SKM-1 treated with dmso at 0.1 percent for 144 hours (cell line): ENCODE measurements around the gene GRAP2.
"Not testable (repeated sequence)": the region's sequence is repeated elsewhere in the genome, so short reads cannot be mapped to it uniquely, and the experiment has no call there.

Experiments used
- DNase-seq: peaks from one replicate; lab custom pipeline; 2025; ENCODE audit not compliant: unreplicated experiment; lab: John Stamatoyannopoulos, UW

GRAP2 gene

DNA sequence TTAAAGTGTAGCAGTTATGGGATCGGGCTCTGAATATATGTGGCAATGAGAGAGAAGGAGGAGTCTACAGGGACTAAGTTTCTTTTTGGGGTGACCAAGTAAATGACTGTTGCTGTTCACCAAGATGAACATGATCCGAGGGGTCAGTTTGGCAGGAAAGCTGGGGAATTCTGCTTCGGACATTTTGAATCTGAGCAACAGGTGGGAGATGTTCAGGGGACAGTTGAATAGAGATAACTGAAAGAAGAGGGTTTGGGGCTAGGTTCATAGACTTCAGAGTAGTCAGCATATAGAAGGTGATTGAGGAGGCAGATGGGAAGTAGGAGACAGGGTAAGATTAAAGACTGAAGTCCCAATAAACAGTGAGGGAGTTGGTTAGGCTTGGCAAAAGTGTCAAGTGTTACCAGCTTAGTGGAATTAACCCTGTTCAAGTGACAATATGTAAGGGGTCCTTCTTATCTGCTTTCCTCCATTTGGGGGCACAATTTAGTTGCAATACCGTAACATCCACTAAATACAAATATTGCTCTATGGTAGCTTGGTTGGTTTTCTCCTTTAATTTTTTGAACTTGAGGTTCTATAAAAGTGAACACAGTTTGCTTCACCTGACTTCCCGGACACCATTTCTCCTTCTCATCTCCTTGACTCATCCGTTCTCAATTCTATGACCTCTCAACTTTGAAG is 4.4 kb upstream of the GRAP2 start:
- DNase-seq, result no peak

GRCh38 chr22:39897841-39898240 is 3.0 kb upstream of the GRAP2 start:
- no peak for DNase-seq

GRCh38 chr22:39898997-39899396 is 1.9 kb upstream of the GRAP2 start:
- DNase-seq, result peak; percentile 82

GRCh38 chr22:39901565-39902146 is 772 bp downstream of the GRAP2 start:
- no peak for DNase-seq

DNA sequence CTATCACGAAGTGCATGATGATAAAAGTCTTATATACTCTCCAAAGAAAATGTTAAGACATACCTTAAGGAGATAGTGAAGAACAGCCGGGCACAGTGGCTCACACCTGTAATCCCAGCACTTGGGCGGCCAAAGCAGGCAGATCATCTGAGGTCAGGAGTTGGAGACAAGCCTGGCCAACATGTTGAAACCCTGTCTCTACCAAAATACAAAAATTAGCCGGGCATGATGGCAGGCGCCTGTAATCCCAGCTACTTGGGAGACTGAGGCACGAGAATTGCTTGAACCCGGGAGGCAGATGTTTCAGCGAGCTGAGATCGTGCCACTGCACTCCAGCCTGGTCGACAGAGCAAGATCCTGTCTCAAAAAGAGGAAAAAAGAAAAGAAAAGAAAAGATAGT is 3.1 kb downstream of the GRAP2 start:
- not testable (repeated sequence) for DNase-seq

DNA sequence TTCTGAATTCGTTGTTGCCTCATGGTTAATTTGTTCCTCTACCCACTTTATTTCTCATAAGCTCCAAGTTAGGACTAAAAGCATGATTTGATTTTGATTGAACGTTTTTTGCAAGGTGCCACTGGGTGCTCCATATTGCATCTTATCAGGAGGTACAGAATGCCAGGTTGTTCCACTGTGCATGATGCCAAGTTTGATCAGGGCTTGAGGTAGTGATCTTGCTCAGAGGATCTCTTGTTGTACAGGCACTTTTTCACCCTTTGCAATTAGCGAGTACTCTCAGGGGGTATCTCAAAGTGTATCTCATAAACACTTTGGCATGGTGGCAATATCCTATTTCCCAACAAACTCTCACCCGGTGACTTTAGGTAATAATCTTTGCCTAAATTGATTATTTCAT is 4.0 kb downstream of the GRAP2 start:
- DNase-seq, result no peak

DNA sequence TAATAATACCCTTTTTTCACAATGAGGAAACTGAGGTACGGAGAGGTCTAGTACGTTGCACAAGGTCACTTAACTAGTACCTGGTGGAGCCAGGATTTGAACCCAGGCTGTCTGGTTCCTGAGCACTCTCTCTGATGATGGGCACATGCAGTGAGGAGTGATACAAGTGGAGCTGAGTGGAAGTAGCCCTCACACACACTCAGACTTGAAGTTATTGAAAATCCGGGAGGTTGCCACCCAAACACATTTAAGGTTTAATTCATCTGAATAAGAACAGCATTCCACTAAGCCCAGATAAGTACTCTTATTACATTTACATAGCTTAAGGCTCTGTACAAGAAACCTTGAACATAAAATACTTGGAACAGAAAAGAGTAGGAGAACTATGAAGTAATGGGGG is 4.8 kb downstream of the GRAP2 start:
- no peak for DNase-seq

DNA sequence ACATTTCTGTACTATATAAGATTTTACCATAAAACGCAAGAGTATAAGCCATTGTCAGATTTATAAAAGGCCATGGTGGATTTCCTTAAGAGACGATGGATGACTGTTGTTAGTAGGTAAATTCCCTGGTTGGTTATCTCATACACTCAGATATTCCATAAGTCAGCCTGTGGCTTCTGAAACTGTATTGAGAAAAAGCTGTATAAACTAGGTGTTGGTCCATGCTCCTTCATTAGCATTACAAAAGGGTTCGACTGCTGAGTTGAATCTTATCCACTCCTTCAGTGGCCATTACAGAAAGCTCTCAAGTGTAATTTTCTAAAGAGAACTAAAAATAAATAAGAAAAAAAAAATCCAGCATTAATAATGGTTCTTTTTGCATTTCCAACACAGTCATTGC is 5.3 kb downstream of the GRAP2 start:
- no peak for DNase-seq

DNA sequence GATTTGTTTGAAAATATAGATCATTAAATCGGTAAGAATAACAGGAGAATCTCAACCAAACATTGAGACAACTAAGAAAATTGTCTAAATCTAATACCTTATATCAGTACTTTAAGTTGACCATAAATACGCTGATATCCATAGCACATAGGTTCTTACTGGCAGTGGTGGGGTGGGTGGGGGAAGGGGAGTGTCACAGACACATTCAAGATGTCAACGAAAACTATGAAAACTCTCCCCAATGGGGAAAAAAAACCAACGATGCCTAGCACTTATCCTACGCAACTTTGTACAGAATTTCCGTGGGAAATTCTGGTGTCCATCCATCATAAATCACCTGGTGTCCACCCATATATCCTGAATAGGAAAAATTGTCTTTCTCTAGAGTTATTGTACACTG is 6.2 kb downstream of the GRAP2 start:
- DNase-seq, result no peak

DNA sequence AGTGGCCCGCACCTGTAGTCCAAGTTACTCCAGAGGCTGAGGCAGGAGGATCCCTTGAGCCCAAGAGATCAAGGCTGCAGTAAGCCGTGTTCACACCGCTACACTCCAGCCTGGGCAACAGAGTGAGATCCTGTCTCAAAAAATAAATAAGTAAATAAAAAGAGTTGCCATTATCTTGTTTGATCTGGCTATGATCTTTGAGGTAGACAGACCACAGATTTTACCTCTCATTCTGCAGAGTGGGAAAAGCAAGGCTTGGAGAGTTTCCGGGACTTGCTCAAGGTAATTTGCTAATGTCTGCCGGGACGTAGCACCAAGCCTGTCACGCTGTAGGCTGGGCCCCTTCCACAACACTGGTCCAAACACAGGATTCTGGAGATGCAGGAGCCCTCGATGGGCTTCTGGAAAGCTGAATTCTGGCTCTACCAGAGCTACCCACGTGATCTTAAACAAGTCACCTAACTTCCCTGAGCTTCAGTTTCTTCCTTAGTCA is 6.8 kb downstream of the GRAP2 start:
- DNase-seq, result no peak

DNA sequence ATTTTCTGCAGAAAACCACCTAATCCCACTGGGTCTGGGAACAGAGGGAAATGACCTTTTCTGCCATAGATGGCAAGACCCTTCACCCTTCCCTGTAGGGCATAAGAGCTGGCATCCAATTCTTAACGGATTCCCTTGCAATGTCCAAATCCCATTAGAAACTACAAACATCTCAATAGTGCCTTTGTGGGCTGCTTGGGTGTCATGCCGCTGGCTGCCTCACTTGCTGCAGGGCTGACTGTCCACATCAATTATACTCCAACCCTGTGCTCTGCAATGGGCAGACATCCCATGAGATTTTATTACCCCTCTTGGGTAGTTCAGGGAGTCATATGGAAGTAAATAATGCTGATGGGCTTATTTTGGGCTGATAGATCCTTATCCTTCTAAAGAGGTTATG is 7.3 kb downstream of the GRAP2 start:
- no peak for DNase-seq

GRCh38 chr22:39908737-39909136 is 7.9 kb downstream of the GRAP2 start:
- no peak for DNase-seq

GRCh38 chr22:39910876-39911613 is 10.2 kb downstream of the GRAP2 start:
- DNase-seq, result no peak

GRCh38 chr22:39913321-39913720 is 12.4 kb downstream of the GRAP2 start:
- no peak for DNase-seq

GRCh38 chr22:39913886-39914285 is 13.0 kb downstream of the GRAP2 start:
- no peak for DNase-seq

DNA sequence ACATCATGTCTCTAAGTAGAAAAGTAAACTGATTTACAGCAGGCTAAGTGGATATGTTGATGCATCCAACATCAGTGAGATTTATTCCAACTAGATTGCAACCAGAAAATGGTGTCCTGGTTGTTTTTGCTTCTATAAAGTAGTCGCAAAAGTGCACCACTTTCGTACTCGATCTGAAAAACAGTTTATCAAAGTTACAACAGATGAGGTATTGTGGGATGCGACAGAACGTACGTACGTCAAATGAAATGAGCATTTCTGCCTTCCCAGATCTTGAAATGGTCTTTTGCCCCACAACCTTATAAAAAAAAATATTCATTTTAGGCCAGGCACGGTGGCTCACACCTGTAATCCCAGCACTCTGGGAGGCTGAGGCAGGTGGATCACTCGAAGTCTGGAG is 13.7 kb downstream of the GRAP2 start:
- no peak for DNase-seq

- DNase-seq, result no peak
These were observed 14.4 kb downstream of the GRAP2 start for GRCh38 chr22:39915295-39915726.

DNA sequence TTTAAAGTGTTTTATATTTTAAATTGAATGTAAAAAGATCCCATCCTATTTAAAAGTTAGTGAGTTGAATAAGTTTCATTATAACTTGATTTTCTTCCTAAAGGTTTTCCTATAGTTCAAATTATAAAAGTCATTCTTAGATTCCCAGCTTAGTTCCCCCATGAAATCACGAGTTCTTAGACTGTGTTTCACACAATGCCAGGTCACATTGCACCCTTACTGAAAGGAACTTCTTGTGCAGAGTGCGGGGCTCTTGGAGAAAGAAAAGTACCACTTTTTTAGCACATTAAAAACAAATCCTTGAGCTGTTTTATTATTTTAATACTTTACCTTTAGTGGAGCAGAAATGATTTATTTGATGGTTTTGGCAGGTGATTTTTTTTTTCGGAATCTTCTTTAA is 15.6 kb downstream of the GRAP2 start:
- DNase-seq, result no peak

- DNase-seq, result no peak
These were observed 16.3 kb downstream of the GRAP2 start for GRCh38 chr22:39917197-39917643.

GRCh38 chr22:39917776-39918495 is 17.1 kb downstream of the GRAP2 start:
- DNase-seq, result no peak

DNA sequence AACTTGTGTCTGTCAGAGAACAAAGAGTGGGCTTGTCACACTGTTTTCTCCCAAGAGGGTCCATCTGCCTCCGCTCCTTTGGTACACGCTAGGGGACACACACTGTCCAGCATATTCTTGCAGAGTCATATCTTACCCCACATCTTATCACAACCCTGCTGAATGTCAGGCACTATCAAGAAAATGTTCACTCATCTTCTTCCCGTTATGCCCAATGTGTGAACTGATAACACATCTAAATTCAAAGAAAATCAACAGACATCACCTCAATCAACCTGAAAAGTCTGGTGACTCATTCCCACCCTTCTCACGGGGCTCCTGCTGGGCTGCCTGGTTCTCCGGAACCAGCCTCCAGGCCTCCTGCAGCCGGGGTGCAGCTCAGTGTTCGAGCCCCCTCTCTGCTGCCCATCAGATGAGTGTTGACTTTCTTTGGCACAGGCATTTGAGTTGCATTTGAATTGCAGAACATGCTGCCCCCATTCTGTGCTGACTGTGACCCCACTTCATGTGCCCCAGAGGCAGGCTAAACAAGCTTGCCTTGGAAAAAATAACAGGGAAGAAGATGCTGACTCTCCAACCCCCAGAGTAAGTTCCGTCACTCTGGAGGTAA is 19.4 kb downstream of the GRAP2 start:
- DNase-seq, result no peak
